ENCODE measurements around the gene HSF2. TPM values are rescaled to one million over a fixed set of nuclear protein-coding genes. Genes with fewer than 3 reads are reported as not detected.

Gene HSF2
- total and polyA plus RNA-seq, 9 donors, result 14.0 to 28.1 (median 17.3) TPM

DNA sequence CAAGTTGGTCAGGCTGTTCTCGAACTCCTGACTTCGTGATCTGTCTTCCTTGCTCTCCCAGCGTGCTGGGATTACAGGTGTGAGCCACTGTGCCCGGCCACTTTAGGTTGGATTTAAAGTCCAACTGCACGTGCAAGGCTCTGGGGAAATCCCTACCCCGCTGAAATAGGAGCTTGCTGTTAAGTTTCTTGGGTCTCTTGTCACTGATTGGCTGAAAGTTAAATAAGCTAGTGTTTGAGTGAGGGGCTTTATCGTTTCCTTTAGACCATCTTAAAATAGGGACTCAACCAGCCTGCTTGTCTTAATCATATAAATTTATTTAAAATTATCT lies 83.3 kb downstream of the HSF2 start:
- Histone ChIP-seq H3K4me3 (no peak overlapping the region), H3K36me3 (no peaks in the 10 kb centered on the region), H3K27me3 (no peaks in the 10 kb centered on the region), H3K4me1 (ENCODE audit: insufficient read depth) (no peaks in the 10 kb centered on the region), H3K27ac (no peak overlapping the region), H3K9me3 (no peaks in the 10 kb centered on the region)
- 73 to 89% (median 89%) methylated on average over 7 of the region's 7 CpGs for WGBS, 3 donors
- TF ChIP-seq EP300 (IDR thresholded peaks at IDR 0.05), result no peak
- TF ChIP-seq POLR2A (IDR thresholded peaks at IDR 0.05), result no peak
- TF ChIP-seq, protein P1, sequence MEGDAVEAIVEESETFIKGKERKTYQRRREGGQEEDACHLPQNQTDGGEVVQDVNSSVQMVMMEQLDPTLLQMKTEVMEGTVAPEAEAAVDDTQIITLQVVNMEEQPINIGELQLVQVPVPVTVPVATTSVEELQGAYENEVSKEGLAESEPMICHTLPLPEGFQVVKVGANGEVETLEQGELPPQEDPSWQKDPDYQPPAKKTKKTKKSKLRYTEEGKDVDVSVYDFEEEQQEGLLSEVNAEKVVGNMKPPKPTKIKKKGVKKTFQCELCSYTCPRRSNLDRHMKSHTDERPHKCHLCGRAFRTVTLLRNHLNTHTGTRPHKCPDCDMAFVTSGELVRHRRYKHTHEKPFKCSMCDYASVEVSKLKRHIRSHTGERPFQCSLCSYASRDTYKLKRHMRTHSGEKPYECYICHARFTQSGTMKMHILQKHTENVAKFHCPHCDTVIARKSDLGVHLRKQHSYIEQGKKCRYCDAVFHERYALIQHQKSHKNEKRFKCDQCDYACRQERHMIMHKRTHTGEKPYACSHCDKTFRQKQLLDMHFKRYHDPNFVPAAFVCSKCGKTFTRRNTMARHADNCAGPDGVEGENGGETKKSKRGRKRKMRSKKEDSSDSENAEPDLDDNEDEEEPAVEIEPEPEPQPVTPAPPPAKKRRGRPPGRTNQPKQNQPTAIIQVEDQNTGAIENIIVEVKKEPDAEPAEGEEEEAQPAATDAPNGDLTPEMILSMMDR (IDR thresholded peaks at IDR 0.05), result no peak
- intact Hi-C loops (cut with DNase I), result no loop called here
- DNase-seq, result no peak

Small RNA genes lying within 50 kb of the gene (small RNA-seq; reads per million reads assigned to genes)
- gene Z99129.1, result not detected

Other genes starting within 250 kb of the HSF2 start
- gene SERINC1, start 72.2 kb downstream of the HSF2 start, total RNA-seq, result 100 to 1,000 TPM; 125 to 186 (median 156) TPM
- gene SERINC1, start 72.2 kb downstream of the HSF2 start, polyA plus RNA-seq, result 100 to 1,000 TPM; 165 to 207 TPM
- 1 to 10 TPM in 3 of 7 donors, under 1 TPM in 3, not detected in 1; 0.36 to 2.7 (median 1.1) TPM for gene PKIB, start 210.8 kb downstream of the HSF2 start, total RNA-seq
- under 1 TPM; 0.97 to 0.99 TPM for gene PKIB, start 210.8 kb downstream of the HSF2 start, polyA plus RNA-seq

Measured in ovary (tissue), 9 donors.